Upper lobe of left lung (tissue), 4 donors: ENCODE measurements around the gene GPC4.

Experiments
- EP300 ChIP-seq, 4 donors: sonication (generic); formaldehyde crosslinking; IDR thresholded peaks; one replicate each; pipeline ENCODE4 v1.5.1; 2017; ENCODE audit warnings: antibody characterized with exemption in 4 of 4, control low read depth in 2 of 4
- POLR2A ChIP-seq, 4 donors: fragments of 450-650 bp; IDR thresholded peaks; one replicate each; pipeline ENCODE4 v1.5.1; 2016 to 2017; ENCODE audit warnings: antibody characterized with exemption in 4 of 4, mild to moderate bottlenecking in 2 of 4
- POLR2AphosphoS5 ChIP-seq, 2 donors: sonication (generic); formaldehyde crosslinking; IDR thresholded peaks; one replicate each; pipeline ENCODE4 v1.5.1; 2017; ENCODE audit warnings: antibody characterized with exemption in 2 of 2
- TF ChIP-seq, protein P1 (sequence below), 6 experiments: fragments of 450-650 bp in 4 of 6; fragments of 200-600 bp in 2 of 6; sonication (generic) in 2 of 6; IDR thresholded peaks; one replicate each; pipeline ENCODE4 v1.5.1; 2016 to 2019; ENCODE audit warnings: antibody characterized with exemption in 6 of 6

DNA sequence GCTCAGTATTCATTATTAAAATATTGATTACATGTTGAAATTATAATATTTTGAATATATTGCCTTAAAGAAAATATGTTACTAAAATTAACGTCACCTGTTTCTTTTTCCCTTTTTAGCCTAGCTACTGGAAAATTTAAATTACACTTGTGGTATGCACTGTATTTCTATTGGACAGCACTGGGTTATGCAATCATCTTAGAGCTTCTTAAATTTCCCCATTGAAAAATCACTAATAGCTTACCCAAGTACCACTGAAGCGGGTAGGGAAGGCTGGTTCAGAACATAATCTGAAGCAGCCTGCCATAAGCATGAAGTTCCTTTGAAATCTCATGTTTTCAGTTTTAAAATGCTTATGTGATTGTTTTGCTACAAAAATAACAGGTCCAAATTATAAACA, 147.7 kb downstream of the GPC4 start:
- no peak for TF ChIP-seq POLR2AphosphoS5 (IDR thresholded peaks at IDR 0.05)
- no peak for TF ChIP-seq POLR2A (IDR thresholded peaks at IDR 0.05)
- TF ChIP-seq, protein P1, sequence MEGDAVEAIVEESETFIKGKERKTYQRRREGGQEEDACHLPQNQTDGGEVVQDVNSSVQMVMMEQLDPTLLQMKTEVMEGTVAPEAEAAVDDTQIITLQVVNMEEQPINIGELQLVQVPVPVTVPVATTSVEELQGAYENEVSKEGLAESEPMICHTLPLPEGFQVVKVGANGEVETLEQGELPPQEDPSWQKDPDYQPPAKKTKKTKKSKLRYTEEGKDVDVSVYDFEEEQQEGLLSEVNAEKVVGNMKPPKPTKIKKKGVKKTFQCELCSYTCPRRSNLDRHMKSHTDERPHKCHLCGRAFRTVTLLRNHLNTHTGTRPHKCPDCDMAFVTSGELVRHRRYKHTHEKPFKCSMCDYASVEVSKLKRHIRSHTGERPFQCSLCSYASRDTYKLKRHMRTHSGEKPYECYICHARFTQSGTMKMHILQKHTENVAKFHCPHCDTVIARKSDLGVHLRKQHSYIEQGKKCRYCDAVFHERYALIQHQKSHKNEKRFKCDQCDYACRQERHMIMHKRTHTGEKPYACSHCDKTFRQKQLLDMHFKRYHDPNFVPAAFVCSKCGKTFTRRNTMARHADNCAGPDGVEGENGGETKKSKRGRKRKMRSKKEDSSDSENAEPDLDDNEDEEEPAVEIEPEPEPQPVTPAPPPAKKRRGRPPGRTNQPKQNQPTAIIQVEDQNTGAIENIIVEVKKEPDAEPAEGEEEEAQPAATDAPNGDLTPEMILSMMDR (IDR thresholded peaks at IDR 0.05) = no peak
- TF ChIP-seq EP300 (IDR thresholded peaks at IDR 0.05) = no peak
